ENCODE measurements around the gene TRIM71. TPM values are rescaled to one million over a fixed set of nuclear protein-coding genes. Genes with fewer than 3 reads are reported as not detected.

Gene TRIM71
- total and polyA plus RNA-seq, 7 experiments from 2014 or later = 0.20 TPM; not detected in 6

DNA sequence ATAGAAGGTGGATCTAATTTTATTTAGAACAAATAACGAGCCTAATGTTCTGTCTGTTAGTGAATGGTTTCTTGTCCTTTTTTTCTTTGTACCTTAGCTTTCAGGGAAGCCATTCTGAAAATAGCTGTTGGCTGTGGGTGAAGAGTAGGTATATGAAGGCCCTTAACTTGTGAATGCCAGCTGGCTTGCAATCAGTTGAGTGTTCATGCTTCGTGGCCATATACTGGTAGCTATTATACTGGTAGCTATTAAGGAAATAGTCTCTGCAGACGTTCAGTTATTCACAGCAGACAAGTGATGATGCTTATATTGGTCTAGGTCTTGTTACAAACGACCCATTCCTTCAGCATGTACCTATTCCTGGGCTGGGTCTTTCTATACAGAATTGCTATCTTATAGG, 18.8 kb downstream of the TRIM71 start:
- Histone ChIP-seq H3K27ac (ENCODE audit: low read depth, low read length) (no peak overlapping the region), H3K4me1 (ENCODE audit: control insufficient read depth in 2 of 2, insufficient read depth in 2 of 2, low read length in 2 of 2) (no peaks in the 10 kb centered on the region), H3K9me3 (ENCODE audit: control insufficient read depth in 2 of 3, low read length in 3 of 3) (no peaks in the 10 kb centered on the region), H3K36me3 (ENCODE audit: control insufficient read depth in 2 of 3, insufficient read depth in 3 of 3, low read length in 3 of 3) (no peaks in the 10 kb centered on the region), H3K4me3 (ENCODE audit: low read length) (no peak overlapping the region), H3K27me3 (ENCODE audit: control insufficient read depth in 2 of 2, insufficient read depth in 2 of 2, low read length in 2 of 2) (no peaks in the 10 kb centered on the region)
- POLR2A ChIA-PET = no interaction called here
- CTCF ChIA-PET = no interaction called here
- Mint-ChIP-seq H3K27ac (no peak overlapping the region), H3K4me3 (no peak overlapping the region), H3K27me3 (peaks cover 14 to 41% (median 14%) of the 10 kb centered on the region in 5 donors), H3K4me1 (no peaks in the 10 kb centered on the region), H3K36me3 (no peaks in the 10 kb centered on the region), H3K9me3 (no peaks in the 10 kb centered on the region)
- intact Hi-C loops (cut with micrococcal nuclease) = no loop called here
- ATAC-seq (no peak), DNase-seq (no peak)

DNA sequence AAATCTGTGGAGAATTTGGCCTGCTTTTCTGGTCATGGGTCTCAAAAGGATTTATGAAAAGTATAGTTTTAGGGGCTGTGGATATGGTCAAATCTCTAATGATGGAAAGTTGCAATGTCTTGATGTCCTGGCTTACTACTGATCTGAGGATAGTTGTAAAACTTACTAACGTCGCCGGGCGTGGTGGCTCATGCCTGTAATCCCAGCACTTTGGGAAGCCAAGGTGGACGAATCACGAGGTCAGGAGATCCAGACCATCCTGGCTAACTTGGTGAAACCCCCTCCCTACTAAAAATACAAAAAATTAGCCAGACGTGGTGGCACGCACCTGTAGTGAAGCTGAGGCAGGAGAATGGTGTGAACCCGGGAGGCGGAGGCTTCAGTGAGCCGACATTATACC, 19.6 kb downstream of the TRIM71 start:
- no peaks in the 10 kb centered on the region for H3K27me3 ChIP-seq (ENCODE audit: control insufficient read depth in 2 of 2, insufficient read depth in 2 of 2, low read length in 2 of 2)
- no peaks in the 10 kb centered on the region for H3K4me1 ChIP-seq (ENCODE audit: control insufficient read depth in 2 of 2, insufficient read depth in 2 of 2, low read length in 2 of 2)
- H3K4me3 ChIP-seq (ENCODE audit: low read length) = no peak overlapping the region
- intact Hi-C loops (cut with micrococcal nuclease) = no loop called here
- H3K27ac ChIP-seq (ENCODE audit: low read depth, low read length) = no peak overlapping the region
- Mint-ChIP-seq H3K9me3 (no peaks in the 10 kb centered on the region), H3K4me1 (peaks cover 0 to 7% (median 5%) of the 10 kb centered on the region in 7 donors), H3K36me3 (no peaks in the 10 kb centered on the region), H3K27me3 (peaks cover 7 to 34% (median 10%) of the 10 kb centered on the region in 5 donors), H3K27ac (no peak overlapping the region), H3K4me3 (no peak overlapping the region)
- H3K9me3 ChIP-seq (ENCODE audit: control insufficient read depth in 2 of 3, low read length in 3 of 3) = no peaks in the 10 kb centered on the region
- ChIA-PET POLR2A (no interaction called here), CTCF (no interaction called here)
- no peaks in the 10 kb centered on the region for H3K36me3 ChIP-seq (ENCODE audit: control insufficient read depth in 2 of 3, insufficient read depth in 3 of 3, low read length in 3 of 3)
- ATAC-seq = no peak
- DNase-seq = no peak

DNA sequence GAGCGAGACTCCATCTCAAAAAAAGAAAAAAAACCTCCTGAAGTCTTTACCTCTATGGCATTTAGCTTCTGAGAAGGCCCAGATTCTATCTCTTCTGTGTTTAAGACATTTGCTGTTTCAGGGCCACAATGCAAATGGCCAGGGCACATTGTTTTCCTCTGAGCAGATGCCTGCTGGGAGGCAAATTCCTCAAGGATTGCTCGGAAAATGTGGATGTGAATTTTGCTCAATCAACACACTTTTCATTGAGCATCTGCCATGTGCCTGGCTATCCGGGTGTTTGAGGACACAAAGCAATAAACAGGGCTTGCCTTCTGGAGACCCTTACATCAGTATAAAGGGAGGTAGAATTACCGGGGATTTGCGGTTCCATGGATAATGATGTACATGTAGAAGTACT, 20.0 kb downstream of the TRIM71 start:
- no peaks in the 10 kb centered on the region for H3K36me3 Mint-ChIP-seq
- no peaks in the 10 kb centered on the region for H3K9me3 Mint-ChIP-seq
- DNase-seq = no peak
- ChIA-PET POLR2A (no interaction called here), CTCF (no interaction called here)
- peaks cover 6 to 33% (median 10%) of the 10 kb centered on the region in 5 donors for H3K27me3 Mint-ChIP-seq
- Histone ChIP-seq H3K27me3 (ENCODE audit: control insufficient read depth in 2 of 2, insufficient read depth in 2 of 2, low read length in 2 of 2) (no peaks in the 10 kb centered on the region), H3K9me3 (ENCODE audit: control insufficient read depth in 2 of 3, low read length in 3 of 3) (no peaks in the 10 kb centered on the region), H3K4me3 (ENCODE audit: low read length) (no peak overlapping the region), H3K4me1 (ENCODE audit: control insufficient read depth in 2 of 2, insufficient read depth in 2 of 2, low read length in 2 of 2) (no peaks in the 10 kb centered on the region), H3K36me3 (ENCODE audit: control insufficient read depth in 2 of 3, insufficient read depth in 3 of 3, low read length in 3 of 3) (no peaks in the 10 kb centered on the region), H3K27ac (ENCODE audit: low read depth, low read length) (no peak overlapping the region)
- intact Hi-C loops (cut with micrococcal nuclease) = no loop called here
- no peak overlapping the region for H3K4me3 Mint-ChIP-seq
- ATAC-seq = no peak
- H3K4me1 Mint-ChIP-seq = peaks cover 2 to 11% (median 9%) of the 10 kb centered on the region in 7 donors
- H3K27ac Mint-ChIP-seq = no peak overlapping the region

DNA sequence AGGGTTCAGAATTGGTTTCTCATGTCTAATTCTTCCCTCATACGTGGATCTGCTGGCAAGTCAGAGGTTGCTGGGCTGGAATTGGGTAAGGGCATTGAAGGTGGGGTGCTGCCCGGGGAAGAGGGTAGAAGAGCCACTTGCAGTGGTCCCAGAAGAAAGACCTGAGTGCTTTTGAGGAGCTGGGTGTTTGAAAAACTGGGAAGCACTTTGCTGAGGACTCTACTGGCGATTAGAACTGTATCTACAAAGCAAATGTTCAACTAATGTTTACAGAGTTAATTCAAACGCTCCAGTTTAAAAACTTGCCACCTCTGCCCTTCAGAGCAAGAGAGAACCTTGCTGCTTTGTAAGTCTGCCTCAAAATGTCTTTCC, 21.9 kb downstream of the TRIM71 start:
- intact Hi-C loops (cut with micrococcal nuclease) = no loop called here
- Histone ChIP-seq H3K9me3 (ENCODE audit: control insufficient read depth in 2 of 3, low read length in 3 of 3) (no peaks in the 10 kb centered on the region), H3K4me3 (ENCODE audit: low read length) (no peak overlapping the region), H3K27ac (ENCODE audit: low read depth, low read length) (no peak overlapping the region), H3K4me1 (ENCODE audit: control insufficient read depth in 2 of 2, insufficient read depth in 2 of 2, low read length in 2 of 2) (no peaks in the 10 kb centered on the region), H3K27me3 (ENCODE audit: control insufficient read depth in 2 of 2, insufficient read depth in 2 of 2, low read length in 2 of 2) (no peaks in the 10 kb centered on the region), H3K36me3 (ENCODE audit: control insufficient read depth in 2 of 3, insufficient read depth in 3 of 3, low read length in 3 of 3) (no peaks in the 10 kb centered on the region)
- H3K9me3 Mint-ChIP-seq = no peaks in the 10 kb centered on the region
- ChIA-PET POLR2A (no interaction called here), CTCF (no interaction called here)
- H3K27me3 Mint-ChIP-seq = peaks cover under 1 to 28% (median 6%) of the 10 kb centered on the region in 5 donors
- H3K36me3 Mint-ChIP-seq = no peaks in the 10 kb centered on the region
- H3K4me3 Mint-ChIP-seq = no peak overlapping the region
- peaks cover 3 to 15% (median 13%) of the 10 kb centered on the region in 7 donors for H3K4me1 Mint-ChIP-seq
- no peak for DNase-seq
- no peak for ATAC-seq
- H3K27ac Mint-ChIP-seq = no peak overlapping the region

DNA sequence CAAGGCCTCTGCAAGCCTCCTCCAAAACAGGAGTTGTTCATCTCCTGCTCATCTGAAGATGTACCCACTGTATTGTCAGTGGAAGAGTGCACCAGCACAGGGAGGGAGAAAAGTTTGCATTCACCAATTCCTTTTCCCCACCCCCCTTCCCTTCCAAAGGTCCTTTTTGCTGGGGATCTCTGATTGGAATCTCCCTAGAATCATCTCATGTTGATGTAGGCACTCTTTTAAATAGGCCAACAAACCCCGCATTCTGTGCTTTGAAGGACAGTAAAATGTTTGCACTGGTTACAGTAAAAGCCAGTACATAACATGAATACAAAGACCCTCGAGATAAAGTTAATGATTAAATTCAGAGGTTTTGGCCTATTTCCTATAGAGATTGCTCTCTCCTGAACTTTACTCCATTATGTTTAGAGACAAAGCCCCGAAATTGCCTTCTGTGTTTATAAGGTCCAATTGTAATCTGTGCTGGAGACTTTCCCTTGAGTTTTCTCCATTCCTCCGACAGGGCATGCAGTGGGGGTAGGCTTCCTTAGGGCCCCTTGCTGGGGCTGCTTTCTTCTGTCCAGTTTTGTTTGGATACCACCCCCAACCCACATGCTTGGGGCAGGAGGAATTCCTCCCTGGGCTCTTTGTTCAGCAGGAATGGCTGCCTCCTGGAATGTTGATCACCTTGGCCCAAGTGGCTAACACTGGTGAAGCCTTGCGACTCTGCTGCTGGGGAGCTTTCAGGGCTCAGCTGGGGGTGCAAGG, 22.5 kb downstream of the TRIM71 start:
- H3K27me3 ChIP-seq (ENCODE audit: control insufficient read depth in 2 of 2, insufficient read depth in 2 of 2, low read length in 2 of 2) = no peaks in the 10 kb centered on the region
- Mint-ChIP-seq H3K4me3 (no peak overlapping the region), H3K27me3 (peaks cover 0 to 26% (median 6%) of the 10 kb centered on the region in 5 donors), H3K9me3 (no peaks in the 10 kb centered on the region), H3K27ac (no peak overlapping the region), H3K36me3 (no peaks in the 10 kb centered on the region), H3K4me1 (peaks cover 3 to 15% (median 13%) of the 10 kb centered on the region in 7 donors)
- no peaks in the 10 kb centered on the region for H3K4me1 ChIP-seq (ENCODE audit: control insufficient read depth in 2 of 2, insufficient read depth in 2 of 2, low read length in 2 of 2)
- no peak overlapping the region for H3K4me3 ChIP-seq (ENCODE audit: low read length)
- intact Hi-C loops (cut with micrococcal nuclease) = no loop called here
- ATAC-seq = no peak
- ChIA-PET CTCF (no interaction called here), POLR2A (no interaction called here)
- no peaks in the 10 kb centered on the region for H3K36me3 ChIP-seq (ENCODE audit: control insufficient read depth in 2 of 3, insufficient read depth in 3 of 3, low read length in 3 of 3)
- DNase-seq = no peak
- no peak overlapping the region for H3K27ac ChIP-seq (ENCODE audit: low read depth, low read length)
- no peaks in the 10 kb centered on the region for H3K9me3 ChIP-seq (ENCODE audit: control insufficient read depth in 2 of 3, low read length in 3 of 3)

DNA sequence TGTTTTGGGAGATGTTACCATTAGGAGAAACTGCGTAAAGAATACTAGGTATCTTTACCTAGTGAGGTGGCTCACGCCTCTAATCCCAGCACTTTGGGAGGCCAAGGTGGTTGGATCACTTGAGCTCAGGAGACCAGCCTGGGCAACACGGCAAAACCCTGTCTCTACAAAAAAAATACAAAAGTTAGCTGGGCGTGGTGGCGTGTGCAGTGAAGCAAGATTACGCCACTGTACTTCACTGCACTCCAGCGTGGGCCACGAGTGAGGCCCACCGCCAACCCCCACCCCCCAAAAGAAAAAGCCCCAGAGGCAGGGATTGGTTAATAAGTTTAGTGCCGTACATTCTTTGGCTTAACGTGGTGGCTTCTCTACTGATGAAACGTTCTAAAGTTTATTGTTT, 23.5 kb downstream of the TRIM71 start:
- Histone ChIP-seq H3K36me3 (ENCODE audit: control insufficient read depth in 2 of 3, insufficient read depth in 3 of 3, low read length in 3 of 3) (no peaks in the 10 kb centered on the region), H3K27ac (ENCODE audit: low read depth, low read length) (no peak overlapping the region), H3K4me3 (ENCODE audit: low read length) (no peak overlapping the region), H3K4me1 (ENCODE audit: control insufficient read depth in 2 of 2, insufficient read depth in 2 of 2, low read length in 2 of 2) (no peaks in the 10 kb centered on the region), H3K9me3 (ENCODE audit: control insufficient read depth in 2 of 3, low read length in 3 of 3) (no peaks in the 10 kb centered on the region), H3K27me3 (ENCODE audit: control insufficient read depth in 2 of 2, insufficient read depth in 2 of 2, low read length in 2 of 2) (no peaks in the 10 kb centered on the region)
- peaks cover 0 to 20% (median under 1%) of the 10 kb centered on the region in 5 donors for H3K27me3 Mint-ChIP-seq
- DNase-seq (no peak), ATAC-seq (no peak)
- intact Hi-C loops (cut with micrococcal nuclease) = no loop called here
- no peak overlapping the region for H3K27ac Mint-ChIP-seq
- H3K4me3 Mint-ChIP-seq = no peak overlapping the region
- POLR2A ChIA-PET = no interaction called here
- H3K9me3 Mint-ChIP-seq = no peaks in the 10 kb centered on the region
- no peaks in the 10 kb centered on the region for H3K36me3 Mint-ChIP-seq
- CTCF ChIA-PET = no interaction called here
- peaks cover 3 to 15% (median 13%) of the 10 kb centered on the region in 7 donors for H3K4me1 Mint-ChIP-seq

DNA sequence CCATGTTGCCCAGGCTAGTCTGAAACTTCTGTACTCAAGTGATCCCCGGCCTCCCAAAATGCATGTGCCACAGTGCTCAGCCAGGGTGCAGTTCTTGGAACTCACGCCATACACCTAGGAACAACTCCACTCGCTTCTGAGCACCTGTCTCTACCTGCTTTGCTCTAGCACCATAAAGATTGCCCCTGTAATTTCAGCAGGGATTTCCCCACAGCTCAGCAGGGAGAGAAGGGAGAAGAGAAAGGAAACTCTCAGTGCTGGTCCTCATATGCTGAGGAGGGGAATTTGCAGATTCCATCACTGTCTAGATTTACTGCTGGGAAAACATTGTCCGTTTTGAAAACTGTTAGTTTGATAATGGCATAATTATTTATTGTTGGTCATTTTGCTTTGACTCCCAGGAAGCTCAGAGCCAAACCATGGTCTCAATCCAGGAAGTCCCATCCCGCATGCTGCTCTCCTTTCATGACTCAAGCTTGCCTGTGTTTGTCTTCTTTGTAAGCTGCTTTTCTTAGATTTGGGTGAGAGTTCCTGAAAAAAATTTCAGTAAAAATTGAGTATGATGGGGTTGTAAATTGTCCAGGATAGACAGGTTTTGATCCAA, 24.2 kb downstream of the TRIM71 start:
- Histone ChIP-seq H3K4me1 (ENCODE audit: control insufficient read depth in 2 of 2, insufficient read depth in 2 of 2, low read length in 2 of 2) (no peaks in the 10 kb centered on the region), H3K9me3 (ENCODE audit: control insufficient read depth in 2 of 3, low read length in 3 of 3) (no peaks in the 10 kb centered on the region), H3K36me3 (ENCODE audit: control insufficient read depth in 2 of 3, insufficient read depth in 3 of 3, low read length in 3 of 3) (no peaks in the 10 kb centered on the region), H3K4me3 (ENCODE audit: low read length) (no peak overlapping the region), H3K27me3 (ENCODE audit: control insufficient read depth in 2 of 2, insufficient read depth in 2 of 2, low read length in 2 of 2) (no peaks in the 10 kb centered on the region), H3K27ac (ENCODE audit: low read depth, low read length) (no peak overlapping the region)
- DNase-seq = no peak
- intact Hi-C loops (cut with micrococcal nuclease) = no loop called here
- H3K36me3 Mint-ChIP-seq = no peaks in the 10 kb centered on the region
- peaks cover 3 to 16% (median 13%) of the 10 kb centered on the region in 7 donors for H3K4me1 Mint-ChIP-seq
- CTCF ChIA-PET = no interaction called here
- H3K9me3 Mint-ChIP-seq = no peaks in the 10 kb centered on the region
- H3K4me3 Mint-ChIP-seq = no peak overlapping the region
- H3K27me3 Mint-ChIP-seq = peaks cover 0 to 21% (median 0%) of the 10 kb centered on the region in 5 donors
- H3K27ac Mint-ChIP-seq = peak overlapping the region in 1 of 9 donors; percentile 75
- no peak for ATAC-seq
- POLR2A ChIA-PET = no interaction called here
